IPS-11a (cell line): ENCODE results near the gene TOMM40.

Source experiments
- H3K4me3 ChIP-seq: one replicate; pipeline ENCODE4 v1.5.1; 2013; ENCODE audit warnings: low read depth, low read length, control low read depth

Gene TOMM40

DNA sequence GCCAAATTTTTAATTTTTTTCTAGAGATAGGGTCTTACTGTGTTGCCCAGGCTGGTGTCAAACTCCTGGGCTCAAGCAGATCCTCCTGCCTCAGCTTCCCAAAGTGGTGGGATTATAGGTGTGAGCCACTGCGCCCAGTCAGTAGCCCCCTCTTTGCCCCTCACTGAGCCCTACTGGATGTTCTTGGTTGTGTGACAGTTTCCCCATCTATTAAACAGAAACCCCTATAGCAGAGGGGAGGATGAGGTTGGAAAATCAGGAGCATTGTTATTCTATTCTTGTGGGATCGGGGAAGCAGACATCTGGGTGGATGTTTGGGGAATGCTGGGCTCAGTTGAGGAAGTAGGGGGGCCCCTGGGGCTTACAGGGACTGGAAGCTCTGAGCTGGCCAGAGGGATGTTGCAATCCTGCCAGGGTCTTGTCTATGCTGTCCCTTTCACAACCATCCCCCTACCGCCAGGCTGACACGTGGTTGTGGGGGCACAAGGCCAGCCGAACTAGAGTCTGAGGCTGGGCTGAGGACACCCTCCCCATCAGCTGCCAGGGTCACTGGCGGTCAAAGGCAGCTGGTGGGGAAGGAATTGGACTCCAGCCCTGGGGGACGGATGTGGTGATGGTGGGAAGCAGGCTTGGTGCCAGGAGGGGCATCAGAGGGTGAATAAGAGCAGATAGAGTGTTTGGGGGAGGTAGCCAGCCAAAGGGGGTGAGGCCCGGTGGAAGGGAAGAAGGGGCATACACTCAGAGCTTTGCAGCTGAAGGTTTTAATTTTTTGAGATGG lies 34.2 kb downstream of the TOMM40 start:
- H3K4me3 ChIP-seq: no peak overlapping the region

- peak overlapping the region; percentile 13 for H3K4me3 ChIP-seq
Observed at GRCh38 chr19:44926245-44927077, 35.4 kb downstream of the TOMM40 start.

DNA sequence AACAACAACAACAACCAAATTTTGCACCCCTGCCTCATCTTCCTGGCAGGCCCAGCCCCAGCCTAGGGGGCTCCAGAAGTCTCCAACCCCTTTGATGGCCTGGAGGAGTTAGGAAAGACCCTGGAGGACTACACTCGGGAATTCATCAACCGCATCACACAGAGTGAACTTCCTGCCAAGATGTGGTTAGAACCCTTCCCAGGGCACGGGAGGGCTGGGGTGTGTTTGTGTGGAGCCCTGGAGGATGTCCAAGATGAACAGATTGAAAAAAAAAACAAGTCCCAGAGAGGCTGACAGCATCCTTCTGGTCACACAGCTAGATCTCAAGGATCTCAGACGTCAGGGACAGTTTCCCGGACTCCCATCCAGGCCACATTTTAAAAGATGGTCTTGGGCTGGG lies 36.7 kb downstream of the TOMM40 start:
- H3K4me3 ChIP-seq: no peak overlapping the region

- no peak overlapping the region for H3K4me3 ChIP-seq
Observed at GRCh38 chr19:44930088-44930487, 39.0 kb downstream of the TOMM40 start.

GRCh38 chr19:44931541-44931940 lies 40.5 kb downstream of the TOMM40 start:
- H3K4me3 ChIP-seq: no peak overlapping the region

- no peak overlapping the region for H3K4me3 ChIP-seq
Observed at GRCh38 chr19:44939668-44940067, 48.6 kb downstream of the TOMM40 start.

GRCh38 chr19:44942067-44942571 lies 51.1 kb downstream of the TOMM40 start, which contains the start of gene APOC4:
Gene APOC4, plus strand, starts transcription at chr19:44942237. Its CDS starts 41 bp downstream, at chr19:44942278.
- H3K4me3 ChIP-seq: no peak within 1 kb of the TSS

DNA sequence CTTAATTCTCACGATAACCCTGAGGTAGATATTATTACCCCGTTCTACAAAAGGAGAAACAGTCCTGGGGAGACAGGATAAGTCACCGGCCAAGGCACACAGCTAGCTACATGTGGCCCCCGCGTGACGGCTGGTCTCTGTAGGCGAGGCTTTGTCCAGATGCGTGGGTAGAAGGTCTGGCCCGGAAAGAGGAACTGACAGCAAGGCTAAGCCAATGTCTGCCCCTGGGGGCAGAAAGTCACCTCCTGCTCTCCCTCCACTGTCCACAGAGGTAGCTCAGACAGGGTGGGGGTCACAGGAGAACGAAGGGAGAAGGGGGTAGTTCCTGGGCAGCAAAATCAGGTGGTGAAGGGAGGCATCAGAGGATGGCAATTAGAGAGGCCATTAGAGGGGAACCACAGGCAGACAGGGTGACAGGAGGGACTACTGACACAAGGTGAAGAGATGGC lies 52.8 kb downstream of the TOMM40 start:
- H3K4me3 ChIP-seq: no peak overlapping the region

DNA sequence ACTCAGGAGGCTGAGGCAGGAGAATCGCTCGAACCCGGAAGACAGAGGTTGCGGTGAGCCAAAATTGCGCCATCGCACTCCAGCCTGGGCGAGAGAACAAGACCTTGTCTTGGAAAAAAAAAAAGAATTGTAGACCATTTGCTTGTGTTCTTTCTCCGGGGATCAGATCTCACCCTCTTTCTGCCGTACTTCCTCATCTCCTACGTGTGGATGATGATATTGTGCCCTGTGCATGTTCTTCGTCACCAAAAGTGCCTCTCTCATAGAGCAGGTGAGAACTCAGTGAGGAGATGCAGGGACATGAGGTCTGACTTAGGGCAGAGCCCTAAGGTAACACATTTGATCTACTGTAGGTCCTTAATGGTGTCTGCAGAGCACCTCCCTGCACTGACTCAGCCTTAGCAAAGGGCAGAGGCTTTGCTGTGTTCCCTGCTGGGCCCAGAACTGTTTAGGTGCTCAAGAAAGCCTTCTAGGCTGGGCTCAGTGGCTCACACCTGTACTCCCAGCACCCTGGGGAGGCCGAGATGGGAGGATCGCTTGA lies 56.1 kb downstream of the TOMM40 start:
- H3K4me3 ChIP-seq: no peak overlapping the region

DNA sequence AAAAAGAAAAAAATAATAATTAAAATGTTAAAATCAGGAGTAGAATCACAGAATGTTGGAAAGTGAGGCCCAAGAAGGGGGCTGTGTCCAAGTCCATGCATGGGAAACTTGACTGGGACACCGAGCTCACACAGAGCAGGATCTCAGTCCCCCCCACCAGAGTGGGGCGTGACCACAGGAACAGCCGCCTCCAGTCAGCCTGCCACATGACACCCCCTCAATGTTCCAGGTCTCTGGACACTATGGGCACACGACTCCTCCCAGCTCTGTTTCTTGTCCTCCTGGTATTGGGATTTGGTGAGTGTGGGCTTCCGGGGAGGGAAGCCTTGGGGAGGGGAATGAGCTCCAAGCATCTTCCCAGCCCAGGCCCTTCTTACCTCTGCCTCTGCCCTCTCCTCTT lies 57.2 kb downstream of the TOMM40 start:
- no peak overlapping the region for H3K4me3 ChIP-seq

GRCh38 chr19:44948763-44949374 lies 57.8 kb downstream of the TOMM40 start:
- H3K4me3 ChIP-seq: no peak overlapping the region

GRCh38 chr19:44949550-44949949 lies 58.5 kb downstream of the TOMM40 start:
- no peak overlapping the region for H3K4me3 ChIP-seq

GRCh38 chr19:44951179-44952159 lies 60.4 kb downstream of the TOMM40 start:
- H3K4me3 ChIP-seq: no peak overlapping the region
